ENCODE data around the gene CAB39.

Gene CAB39

DNA sequence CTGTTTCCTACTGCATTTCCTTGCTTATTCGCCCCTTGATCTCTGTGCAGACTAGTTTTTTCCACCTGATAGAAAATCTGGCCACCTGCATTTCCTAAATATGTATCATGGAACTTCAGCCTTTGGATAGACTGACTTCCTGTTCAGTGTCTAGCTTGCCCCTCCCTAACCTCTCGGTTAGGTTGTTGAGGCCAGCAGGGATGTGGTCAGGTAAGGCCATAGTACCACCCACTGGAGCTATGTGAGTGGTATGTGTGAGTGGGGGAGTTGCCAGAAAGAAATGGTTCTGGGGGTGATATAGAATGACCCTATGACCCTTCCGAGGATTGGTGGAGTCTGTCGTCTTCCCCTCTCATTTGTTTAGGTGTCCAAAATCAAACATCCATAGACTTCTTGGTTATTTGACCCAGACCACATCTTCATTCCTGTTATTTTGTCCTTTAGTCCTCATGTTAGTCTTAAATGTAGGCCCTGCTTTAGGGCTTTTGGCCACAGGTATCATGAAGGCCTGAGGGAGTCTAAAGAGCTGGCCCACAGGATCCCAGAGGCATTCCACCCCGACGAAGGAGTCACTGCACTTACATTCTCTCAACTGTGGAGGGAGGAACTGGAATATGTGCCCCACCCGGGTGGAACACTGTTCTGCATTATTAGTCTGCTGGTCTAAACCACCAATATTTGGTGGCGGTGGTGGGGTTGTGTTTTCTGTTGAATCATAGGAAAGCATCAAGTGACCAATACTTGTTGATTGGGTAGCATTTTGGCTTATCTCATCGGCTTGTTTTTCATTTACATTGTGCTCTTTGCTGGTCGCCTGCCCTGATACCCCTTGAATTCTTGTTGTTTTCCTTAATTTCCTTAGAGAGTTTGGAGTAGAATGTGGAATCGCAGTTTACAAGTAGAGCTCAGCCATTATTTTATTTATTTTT lies 21.9 kb downstream of the CAB39 start:
- H3K27me3 ChIP-seq (ENCODE audit: control insufficient read depth, insufficient read depth, low read length): no peaks in the 10 kb centered on the region
- no peak overlapping the region for H3K27ac ChIP-seq (ENCODE audit: low read depth, low read length)
- H3K4me3 ChIP-seq (ENCODE audit: low read depth, low read length): no peak overlapping the region
- H3K4me1 ChIP-seq (ENCODE audit: control insufficient read depth, insufficient read depth, low read length): peaks cover 24% of the 10 kb centered on the region
- no peaks in the 10 kb centered on the region for H3K9me3 ChIP-seq (ENCODE audit: control insufficient read depth, insufficient read depth, low read length)
- 0 out of 2 replicates have a peak, but pooled peaks cover under 1% of the 10 kb centered on the region for H3K36me3 ChIP-seq (ENCODE audit: control insufficient read depth, insufficient read depth, low read length)
- no peak overlapping the region for H3K9ac ChIP-seq (ENCODE audit: low read depth, low read length)

GRCh38 chr2:230735884-230736283 lies 23.2 kb downstream of the CAB39 start:
- Histone ChIP-seq H3K9ac (ENCODE audit: low read depth, low read length) (no peak overlapping the region), H3K4me3 (ENCODE audit: low read depth, low read length) (no peak overlapping the region), H3K36me3 (ENCODE audit: control insufficient read depth, insufficient read depth, low read length) (0 out of 2 replicates have a peak, but pooled peaks cover 5% of the 10 kb centered on the region), H3K9me3 (ENCODE audit: control insufficient read depth, insufficient read depth, low read length) (no peaks in the 10 kb centered on the region), H3K27ac (ENCODE audit: low read depth, low read length) (no peak overlapping the region), H3K27me3 (ENCODE audit: control insufficient read depth, insufficient read depth, low read length) (no peaks in the 10 kb centered on the region), H3K4me1 (ENCODE audit: control insufficient read depth, insufficient read depth, low read length) (peaks cover 21% of the 10 kb centered on the region)

- H3K9me3 ChIP-seq (ENCODE audit: control insufficient read depth, insufficient read depth, low read length): no peaks in the 10 kb centered on the region
- H3K4me3 ChIP-seq (ENCODE audit: low read depth, low read length): no peak overlapping the region
- H3K36me3 ChIP-seq (ENCODE audit: control insufficient read depth, insufficient read depth, low read length): 0 out of 2 replicates have a peak, but pooled peaks cover 5% of the 10 kb centered on the region
- H3K27me3 ChIP-seq (ENCODE audit: control insufficient read depth, insufficient read depth, low read length): no peaks in the 10 kb centered on the region
- peaks cover 18% of the 10 kb centered on the region for H3K4me1 ChIP-seq (ENCODE audit: control insufficient read depth, insufficient read depth, low read length)
- no peak overlapping the region for H3K27ac ChIP-seq (ENCODE audit: low read depth, low read length)
- no peak overlapping the region for H3K9ac ChIP-seq (ENCODE audit: low read depth, low read length)
These were observed 24.7 kb downstream of the CAB39 start for GRCh38 chr2:230737300-230737699.

DNA sequence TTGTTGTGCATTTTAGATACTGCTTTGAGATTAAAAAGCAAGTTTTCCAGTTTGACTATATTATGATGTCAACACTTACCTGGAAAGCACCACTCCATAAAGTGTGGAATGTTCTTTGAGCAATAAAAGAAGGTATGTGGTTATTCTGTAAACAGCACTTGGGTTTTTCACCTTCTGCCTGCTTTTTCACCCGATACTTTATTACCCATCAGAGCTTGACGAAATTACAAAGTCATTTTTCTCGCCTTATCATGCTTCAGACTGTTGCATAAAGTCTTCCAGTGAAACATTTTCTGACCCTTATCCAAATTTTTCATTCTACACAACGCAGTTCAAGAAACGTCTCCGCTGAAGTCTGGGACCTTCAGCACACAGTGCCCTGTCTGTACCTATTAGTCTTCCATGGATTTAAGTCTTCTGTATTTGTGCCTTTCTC lies 25.2 kb downstream of the CAB39 start:
- peaks cover 18% of the 10 kb centered on the region for H3K4me1 ChIP-seq (ENCODE audit: control insufficient read depth, insufficient read depth, low read length)
- no peaks in the 10 kb centered on the region for H3K27me3 ChIP-seq (ENCODE audit: control insufficient read depth, insufficient read depth, low read length)
- H3K9me3 ChIP-seq (ENCODE audit: control insufficient read depth, insufficient read depth, low read length): no peaks in the 10 kb centered on the region
- H3K4me3 ChIP-seq (ENCODE audit: low read depth, low read length): no peak overlapping the region
- H3K9ac ChIP-seq (ENCODE audit: low read depth, low read length): no peak overlapping the region
- no peak overlapping the region for H3K27ac ChIP-seq (ENCODE audit: low read depth, low read length)
- 0 out of 2 replicates have a peak, but pooled peaks cover 5% of the 10 kb centered on the region for H3K36me3 ChIP-seq (ENCODE audit: control insufficient read depth, insufficient read depth, low read length)

GRCh38 chr2:230738391-230738811 lies 25.8 kb downstream of the CAB39 start:
- Histone ChIP-seq H3K27ac (ENCODE audit: low read depth, low read length) (no peak overlapping the region), H3K36me3 (ENCODE audit: control insufficient read depth, insufficient read depth, low read length) (0 out of 2 replicates have a peak, but pooled peaks cover 5% of the 10 kb centered on the region)

GRCh38 chr2:230738924-230739323 lies 26.3 kb downstream of the CAB39 start:
- no peak overlapping the region for H3K27ac ChIP-seq (ENCODE audit: low read depth, low read length)
- H3K36me3 ChIP-seq (ENCODE audit: control insufficient read depth, insufficient read depth, low read length): 0 out of 2 replicates have a peak, but pooled peaks cover 5% of the 10 kb centered on the region
- H3K9ac ChIP-seq (ENCODE audit: low read depth, low read length): no peak overlapping the region
- H3K27me3 ChIP-seq (ENCODE audit: control insufficient read depth, insufficient read depth, low read length): no peaks in the 10 kb centered on the region
- peaks cover 18% of the 10 kb centered on the region for H3K4me1 ChIP-seq (ENCODE audit: control insufficient read depth, insufficient read depth, low read length)
- no peak overlapping the region for H3K4me3 ChIP-seq (ENCODE audit: low read depth, low read length)
- H3K9me3 ChIP-seq (ENCODE audit: control insufficient read depth, insufficient read depth, low read length): no peaks in the 10 kb centered on the region

More at GRCh38 chr2:230738391-230738811, 25.8 kb downstream of the CAB39 start:
- Histone ChIP-seq H3K4me1 (ENCODE audit: control insufficient read depth, insufficient read depth, low read length) (peaks cover 18% of the 10 kb centered on the region), H3K9me3 (ENCODE audit: control insufficient read depth, insufficient read depth, low read length) (no peaks in the 10 kb centered on the region), H3K4me3 (ENCODE audit: low read depth, low read length) (no peak overlapping the region), H3K9ac (ENCODE audit: low read depth, low read length) (no peak overlapping the region), H3K27me3 (ENCODE audit: control insufficient read depth, insufficient read depth, low read length) (no peaks in the 10 kb centered on the region)

GRCh38 chr2:230739961-230740360 lies 27.3 kb downstream of the CAB39 start:
- H3K4me3 ChIP-seq (ENCODE audit: low read depth, low read length): no peak overlapping the region
- no peak overlapping the region for H3K27ac ChIP-seq (ENCODE audit: low read depth, low read length)
- no peak overlapping the region for H3K9ac ChIP-seq (ENCODE audit: low read depth, low read length)
- H3K36me3 ChIP-seq (ENCODE audit: control insufficient read depth, insufficient read depth, low read length): 0 out of 2 replicates have a peak, but pooled peaks cover 5% of the 10 kb centered on the region
- H3K4me1 ChIP-seq (ENCODE audit: control insufficient read depth, insufficient read depth, low read length): peaks cover 13% of the 10 kb centered on the region
- no peaks in the 10 kb centered on the region for H3K9me3 ChIP-seq (ENCODE audit: control insufficient read depth, insufficient read depth, low read length)
- no peaks in the 10 kb centered on the region for H3K27me3 ChIP-seq (ENCODE audit: control insufficient read depth, insufficient read depth, low read length)

DNA sequence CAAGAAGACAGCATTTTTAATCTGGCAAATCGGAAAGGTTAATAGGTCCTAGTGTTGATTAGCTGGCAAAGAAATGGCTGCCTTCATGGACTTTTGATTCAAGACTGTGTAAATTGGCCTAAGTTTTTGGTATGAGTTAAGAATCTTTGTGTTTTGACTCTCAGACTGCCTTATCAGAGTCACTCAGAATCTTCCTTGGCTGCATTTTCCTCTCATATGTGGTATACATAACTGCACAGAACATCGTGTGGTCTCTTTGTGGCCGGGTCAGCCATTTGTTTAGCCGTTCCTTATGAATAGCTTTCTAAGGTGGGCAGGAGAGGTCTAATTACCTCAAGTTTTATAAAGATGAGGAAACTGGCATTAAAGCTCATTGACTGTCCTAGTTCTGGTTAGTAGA lies 30.1 kb downstream of the CAB39 start:
- H3K9me3 ChIP-seq (ENCODE audit: control insufficient read depth, insufficient read depth, low read length): no peaks in the 10 kb centered on the region
- H3K4me1 ChIP-seq (ENCODE audit: control insufficient read depth, insufficient read depth, low read length): no peaks in the 10 kb centered on the region; the same call in 1 of the 2 replicates
- no peak overlapping the region for H3K4me3 ChIP-seq (ENCODE audit: low read depth, low read length)
- H3K9ac ChIP-seq (ENCODE audit: low read depth, low read length): no peak overlapping the region
- H3K27ac ChIP-seq (ENCODE audit: low read depth, low read length): no peak overlapping the region
- H3K36me3 ChIP-seq (ENCODE audit: control insufficient read depth, insufficient read depth, low read length): 0 out of 2 replicates have a peak, but pooled peaks cover 5% of the 10 kb centered on the region
- no peaks in the 10 kb centered on the region for H3K27me3 ChIP-seq (ENCODE audit: control insufficient read depth, insufficient read depth, low read length)

DNA sequence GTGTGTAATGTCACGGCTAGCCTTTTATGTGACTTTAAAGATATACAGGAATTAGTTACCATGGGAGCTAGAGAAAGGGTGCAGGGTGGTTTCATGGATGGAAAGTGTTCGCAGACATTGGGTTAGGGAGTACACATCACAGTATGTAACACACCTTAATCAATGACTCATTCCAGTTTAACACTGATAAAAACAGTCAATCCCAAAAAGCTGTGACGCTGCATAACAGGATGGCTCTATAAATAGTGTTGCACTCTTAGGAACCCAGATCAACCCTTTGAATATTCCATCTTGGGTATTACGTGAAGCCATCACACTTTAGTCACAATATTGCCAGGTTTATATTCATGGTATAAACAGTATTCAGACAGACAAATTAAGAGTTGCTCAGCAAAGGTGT lies 33.6 kb downstream of the CAB39 start:
- no peaks in the 10 kb centered on the region for H3K27me3 ChIP-seq (ENCODE audit: control insufficient read depth, insufficient read depth, low read length)
- H3K9ac ChIP-seq (ENCODE audit: low read depth, low read length): no peak overlapping the region
- no peak overlapping the region for H3K27ac ChIP-seq (ENCODE audit: low read depth, low read length)
- no peaks in the 10 kb centered on the region for H3K9me3 ChIP-seq (ENCODE audit: control insufficient read depth, insufficient read depth, low read length)
- H3K36me3 ChIP-seq (ENCODE audit: control insufficient read depth, insufficient read depth, low read length): no peaks in the 10 kb centered on the region
- H3K4me1 ChIP-seq (ENCODE audit: control insufficient read depth, insufficient read depth, low read length): no peaks in the 10 kb centered on the region
- no peak overlapping the region for H3K4me3 ChIP-seq (ENCODE audit: low read depth, low read length)

GRCh38 chr2:230748087-230748486 lies 35.4 kb downstream of the CAB39 start:
- Histone ChIP-seq H3K4me3 (ENCODE audit: low read depth, low read length) (no peak overlapping the region), H3K9me3 (ENCODE audit: control insufficient read depth, insufficient read depth, low read length) (no peaks in the 10 kb centered on the region), H3K9ac (ENCODE audit: low read depth, low read length) (no peak overlapping the region), H3K4me1 (ENCODE audit: control insufficient read depth, insufficient read depth, low read length) (no peaks in the 10 kb centered on the region), H3K27me3 (ENCODE audit: control insufficient read depth, insufficient read depth, low read length) (no peaks in the 10 kb centered on the region), H3K27ac (ENCODE audit: low read depth, low read length) (no peak overlapping the region), H3K36me3 (ENCODE audit: control insufficient read depth, insufficient read depth, low read length) (no peaks in the 10 kb centered on the region)

DNA sequence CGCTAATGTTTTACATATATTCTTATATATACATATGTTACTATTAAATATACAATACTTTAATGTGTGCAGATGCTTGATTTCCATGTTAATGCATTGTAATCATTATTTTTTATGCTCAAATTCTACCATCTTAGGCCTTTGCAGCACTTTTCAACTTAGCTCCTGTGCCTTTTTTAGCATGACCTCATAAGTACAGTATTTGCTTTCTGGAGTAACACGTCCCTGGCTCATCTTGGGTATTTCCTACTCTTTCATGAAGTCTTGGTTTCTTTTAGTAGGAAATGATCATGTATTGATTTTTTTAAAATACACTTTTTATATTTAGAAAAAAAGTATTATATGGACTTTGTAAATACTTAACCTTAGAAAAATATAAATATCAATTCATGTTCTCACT lies 36.5 kb downstream of the CAB39 start:
- no peaks in the 10 kb centered on the region for H3K9me3 ChIP-seq (ENCODE audit: control insufficient read depth, insufficient read depth, low read length)

More for the DNA sequence above, 36.5 kb downstream of the CAB39 start:
- H3K27ac ChIP-seq (ENCODE audit: low read depth, low read length): no peak overlapping the region
- no peak overlapping the region for H3K4me3 ChIP-seq (ENCODE audit: low read depth, low read length)
- H3K4me1 ChIP-seq (ENCODE audit: control insufficient read depth, insufficient read depth, low read length): no peaks in the 10 kb centered on the region
- no peak overlapping the region for H3K9ac ChIP-seq (ENCODE audit: low read depth, low read length)
- H3K27me3 ChIP-seq (ENCODE audit: control insufficient read depth, insufficient read depth, low read length): no peaks in the 10 kb centered on the region
- no peaks in the 10 kb centered on the region for H3K36me3 ChIP-seq (ENCODE audit: control insufficient read depth, insufficient read depth, low read length)

All from HUES48 (cell line).